Activated naive CD4-positive, alpha-beta T cell treated with anti-CD3 and anti-CD28 coated beads, Interleukin-2, amount 10 ng/mL, durations not matched to agents 7 days and 5 days (primary cell): ENCODE results near the gene ARHGEF26.

Experiments
- CTCF ChIA-PET: fragments of 350-600 bp; sonication (Branson Sonifier 250); formaldehyde crosslinking; loops from one replicate; lab custom pipeline; 2021; ENCODE audit warnings: antibody characterized with exemption; lab: Charles Lee
- DNase-seq: peaks from one replicate; pipeline ENCODE4 v3.0.0-alpha.2; 2020
- H3K27ac Mint-ChIP-seq: one replicate; pipeline ENCODE4 v1.8.0; 2021; ENCODE audit warnings: mild to moderate bottlenecking, moderate library complexity, mixed read lengths
- H3K27me3 Mint-ChIP-seq: one replicate; pipeline ENCODE4 v1.8.0; 2021; ENCODE audit warnings: mild to moderate bottlenecking, mixed read lengths
- H3K36me3 Mint-ChIP-seq: one replicate; pipeline ENCODE4 v1.8.0; 2021; ENCODE audit warnings: mixed read lengths
- H3K4me1 Mint-ChIP-seq: one replicate; pipeline ENCODE4 v1.8.0; 2021; ENCODE audit warnings: mixed read lengths
- H3K4me3 Mint-ChIP-seq: one replicate; pipeline ENCODE4 v1.8.0; 2021; ENCODE audit warnings: mild to moderate bottlenecking, moderate library complexity, mixed read lengths
- H3K9me3 Mint-ChIP-seq: one replicate; pipeline ENCODE4 v1.8.0; 2021; ENCODE audit warnings: mixed read lengths

Gene ARHGEF26

DNA sequence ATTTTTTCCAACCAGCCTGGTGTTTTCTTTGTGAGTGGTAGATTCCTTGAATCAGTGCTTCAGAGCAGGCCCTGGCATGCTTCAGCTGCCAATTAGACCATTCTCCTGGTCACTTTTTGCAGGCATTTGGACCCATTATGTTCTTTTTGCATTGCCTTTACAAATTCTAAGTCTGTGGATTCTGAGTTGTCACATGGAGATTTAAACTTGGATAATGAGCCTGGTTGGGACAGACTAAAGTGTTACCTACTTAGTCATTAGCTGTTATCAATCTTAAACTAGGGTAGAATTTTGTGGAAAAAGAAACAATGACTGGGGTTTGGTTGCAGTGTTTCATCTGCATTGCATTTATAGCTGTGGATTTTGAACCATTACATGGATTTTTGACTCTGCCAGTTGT is 40.6 kb downstream of the ARHGEF26 start:
- no peaks in the 10 kb centered on the region for H3K9me3 Mint-ChIP-seq
- DNase-seq, result no peak
- no peak overlapping the region for H3K4me3 Mint-ChIP-seq
- no peaks in the 10 kb centered on the region for H3K36me3 Mint-ChIP-seq
- H3K27ac Mint-ChIP-seq, result no peak overlapping the region
- CTCF ChIA-PET, result no interaction called here
- H3K4me1 Mint-ChIP-seq, result no peaks in the 10 kb centered on the region
- H3K27me3 Mint-ChIP-seq, result peaks cover 4% of the 10 kb centered on the region

DNA sequence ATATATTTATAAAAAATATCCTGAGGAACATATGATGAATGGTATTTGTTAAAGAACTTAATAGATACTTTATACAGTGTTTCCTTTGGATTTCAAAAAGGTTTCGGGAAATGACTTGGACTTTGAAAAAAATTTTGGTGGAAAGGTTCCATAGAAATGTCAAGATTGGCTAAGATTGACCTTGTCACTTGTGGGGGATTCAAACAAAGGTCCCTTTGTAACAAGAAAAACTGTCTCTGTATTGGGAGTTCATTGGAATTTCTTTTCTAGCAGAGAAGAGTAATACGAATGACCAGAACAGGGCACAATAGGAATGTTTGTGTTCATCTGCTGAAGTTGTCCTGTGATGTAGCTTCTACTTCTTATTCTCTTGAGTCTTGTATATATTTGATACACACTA is 43.2 kb downstream of the ARHGEF26 start:
- Mint-ChIP-seq H3K9me3 (no peaks in the 10 kb centered on the region), H3K36me3 (no peaks in the 10 kb centered on the region), H3K4me3 (no peak overlapping the region), H3K4me1 (no peaks in the 10 kb centered on the region), H3K27ac (no peak overlapping the region), H3K27me3 (peaks cover 4% of the 10 kb centered on the region)
- CTCF ChIA-PET, result no interaction called here
- DNase-seq, result no peak

DNA sequence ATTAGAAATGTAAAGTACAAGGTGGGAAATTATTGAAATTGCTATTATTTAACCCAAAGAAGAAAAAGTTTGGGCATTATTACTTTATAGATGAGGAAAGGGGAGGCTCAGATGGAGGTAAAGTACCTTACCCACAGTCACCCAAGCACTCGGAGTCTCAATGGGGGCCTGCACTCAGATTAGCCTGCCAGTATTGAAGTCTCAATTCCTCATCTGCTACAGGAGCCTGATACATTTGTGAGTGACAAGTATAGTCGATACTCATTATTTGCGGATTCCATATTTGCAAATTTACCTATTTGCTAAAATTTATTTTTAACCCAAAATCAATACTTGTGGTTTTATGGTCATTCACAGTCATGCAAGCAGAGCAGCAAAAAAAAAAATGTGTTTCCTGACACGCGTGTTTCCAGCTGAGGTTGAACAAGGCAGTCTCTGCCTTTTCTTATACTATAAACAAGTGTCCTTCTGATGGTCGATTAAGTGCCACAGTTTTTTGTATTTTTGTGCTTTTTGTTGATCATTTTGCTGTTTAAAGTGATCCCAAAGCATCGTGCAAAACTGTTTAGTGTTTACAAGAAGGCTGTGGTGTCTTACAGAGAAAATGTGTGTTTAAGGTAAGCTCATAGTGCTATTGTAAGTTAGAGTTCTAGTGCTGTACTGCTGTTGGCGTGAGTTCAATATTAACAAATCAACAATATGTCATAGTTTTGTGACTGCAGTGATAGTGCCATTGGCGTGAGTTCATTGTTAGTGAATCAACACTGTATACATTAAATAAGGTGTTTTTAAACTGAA is 48.0 kb downstream of the ARHGEF26 start:
- CTCF ChIA-PET, result no interaction called here
- H3K27ac Mint-ChIP-seq, result no peak overlapping the region
- H3K4me1 Mint-ChIP-seq, result no peaks in the 10 kb centered on the region
- no peaks in the 10 kb centered on the region for H3K36me3 Mint-ChIP-seq
- no peak for DNase-seq
- H3K4me3 Mint-ChIP-seq, result no peak overlapping the region
- no peaks in the 10 kb centered on the region for H3K27me3 Mint-ChIP-seq
- no peaks in the 10 kb centered on the region for H3K9me3 Mint-ChIP-seq

DNA sequence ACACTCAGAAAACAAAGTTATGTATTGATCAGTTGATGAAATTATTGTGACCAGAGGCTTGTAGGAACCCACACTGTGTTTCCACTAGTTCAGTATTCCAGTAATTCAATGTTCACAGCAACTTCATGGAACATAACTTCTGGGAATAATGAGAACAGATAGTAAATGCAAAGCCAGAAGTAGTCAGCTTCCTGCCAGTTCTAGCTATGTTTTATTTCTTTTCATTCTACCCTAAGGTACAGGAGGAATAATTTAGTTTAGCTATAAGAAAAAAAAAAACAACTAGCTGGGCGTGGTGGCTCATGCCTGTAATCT is 48.6 kb downstream of the ARHGEF26 start:
- Mint-ChIP-seq H3K27me3 (no peaks in the 10 kb centered on the region), H3K4me1 (no peaks in the 10 kb centered on the region), H3K4me3 (no peak overlapping the region), H3K9me3 (no peaks in the 10 kb centered on the region), H3K36me3 (no peaks in the 10 kb centered on the region), H3K27ac (no peak overlapping the region)
- DNase-seq, result no peak
- CTCF ChIA-PET, result no interaction called here

DNA sequence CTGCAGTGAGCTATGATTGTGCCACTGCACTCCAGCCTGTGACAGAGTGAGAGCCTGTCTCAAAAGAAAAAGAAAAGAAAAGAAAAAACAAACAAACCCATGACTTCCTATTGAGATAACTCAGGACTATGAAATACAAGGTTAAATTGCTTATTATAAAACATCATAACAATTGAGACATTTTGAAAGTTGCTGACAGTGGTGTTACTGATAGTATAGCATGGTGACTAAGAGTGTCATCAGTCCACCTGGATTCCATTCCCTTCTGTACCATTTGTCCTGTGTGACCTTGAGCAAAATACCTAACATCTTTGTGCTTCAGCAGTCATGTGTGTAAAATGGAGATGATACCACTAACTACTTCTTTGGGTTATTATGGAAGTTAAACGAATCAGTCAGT is 49.1 kb downstream of the ARHGEF26 start:
- CTCF ChIA-PET, result no interaction called here
- H3K27ac Mint-ChIP-seq, result no peak overlapping the region
- H3K36me3 Mint-ChIP-seq, result no peaks in the 10 kb centered on the region
- no peaks in the 10 kb centered on the region for H3K27me3 Mint-ChIP-seq
- H3K4me1 Mint-ChIP-seq, result no peaks in the 10 kb centered on the region
- no peak overlapping the region for H3K4me3 Mint-ChIP-seq
- no peaks in the 10 kb centered on the region for H3K9me3 Mint-ChIP-seq
- no peak for DNase-seq

DNA sequence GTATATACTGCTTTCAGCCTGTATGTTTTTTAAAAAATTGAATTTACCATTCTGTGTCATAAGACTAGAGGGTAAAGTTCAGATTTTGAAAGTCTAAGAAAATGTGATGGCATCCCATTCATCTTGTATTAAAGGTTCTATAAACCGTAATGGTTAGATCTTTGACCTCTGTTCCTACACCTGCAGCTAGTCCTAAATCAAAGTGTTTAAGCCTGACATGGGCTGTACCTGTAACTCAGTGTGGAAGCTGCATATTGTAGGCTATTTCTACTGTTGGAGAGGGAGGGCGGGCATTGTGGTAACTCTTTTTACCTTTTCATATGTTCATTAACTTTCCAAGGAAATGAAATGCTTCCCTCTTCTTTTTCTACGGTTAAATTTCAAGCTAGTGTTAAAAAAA is 53.9 kb downstream of the ARHGEF26 start:
- no peak overlapping the region for H3K4me3 Mint-ChIP-seq
- CTCF ChIA-PET, result no interaction called here
- H3K27me3 Mint-ChIP-seq, result no peaks in the 10 kb centered on the region
- DNase-seq, result no peak
- no peaks in the 10 kb centered on the region for H3K9me3 Mint-ChIP-seq
- H3K36me3 Mint-ChIP-seq, result no peaks in the 10 kb centered on the region
- H3K27ac Mint-ChIP-seq, result no peak overlapping the region
- no peaks in the 10 kb centered on the region for H3K4me1 Mint-ChIP-seq

DNA sequence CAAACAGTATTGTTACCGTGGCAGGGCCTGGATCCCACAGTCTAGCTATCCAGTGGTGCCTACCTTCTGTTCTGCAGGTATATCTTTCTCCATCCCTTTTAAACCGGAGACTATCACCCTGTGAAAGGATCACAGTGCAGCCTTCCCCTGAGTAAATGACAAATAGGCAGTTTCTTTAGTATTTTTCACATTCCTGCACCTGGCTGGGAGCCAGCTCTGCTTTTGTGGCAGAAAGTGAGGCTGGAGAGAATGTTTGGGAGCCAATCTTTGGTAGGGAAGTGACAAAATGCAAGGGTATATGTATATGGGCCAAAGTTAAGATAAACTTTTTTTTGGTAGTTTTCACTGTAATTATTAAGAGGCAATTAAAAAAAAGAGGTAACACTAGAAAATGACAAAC is 54.8 kb downstream of the ARHGEF26 start:
- CTCF ChIA-PET, result no interaction called here
- Mint-ChIP-seq H3K27me3 (no peaks in the 10 kb centered on the region), H3K4me1 (no peaks in the 10 kb centered on the region), H3K36me3 (no peaks in the 10 kb centered on the region), H3K9me3 (no peaks in the 10 kb centered on the region), H3K27ac (no peak overlapping the region), H3K4me3 (no peak overlapping the region)
- DNase-seq, result no peak

DNA sequence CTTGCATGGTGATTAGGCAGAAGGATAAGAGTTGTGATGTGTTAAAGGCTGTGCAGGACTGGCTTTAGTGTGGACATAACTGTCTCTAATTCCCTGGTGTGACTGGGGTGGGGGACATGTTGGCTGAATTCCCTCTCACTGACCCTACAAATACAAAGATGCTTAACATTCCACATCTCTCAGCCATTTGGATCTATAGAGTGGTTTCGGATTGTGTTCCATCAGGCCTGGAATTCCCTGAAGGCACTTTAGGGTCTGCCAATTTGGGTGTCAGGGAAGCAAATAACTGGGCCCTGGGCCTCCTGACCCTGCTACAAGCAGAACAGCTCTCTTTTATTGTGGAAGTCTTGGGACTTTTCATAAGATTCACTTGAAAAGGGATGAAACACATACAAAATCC is 56.2 kb downstream of the ARHGEF26 start:
- H3K36me3 Mint-ChIP-seq, result no peaks in the 10 kb centered on the region
- no peak overlapping the region for H3K4me3 Mint-ChIP-seq
- no peak for DNase-seq
- H3K27ac Mint-ChIP-seq, result no peak overlapping the region
- H3K27me3 Mint-ChIP-seq, result no peaks in the 10 kb centered on the region
- CTCF ChIA-PET, result no interaction called here
- H3K9me3 Mint-ChIP-seq, result no peaks in the 10 kb centered on the region
- H3K4me1 Mint-ChIP-seq, result no peaks in the 10 kb centered on the region

DNA sequence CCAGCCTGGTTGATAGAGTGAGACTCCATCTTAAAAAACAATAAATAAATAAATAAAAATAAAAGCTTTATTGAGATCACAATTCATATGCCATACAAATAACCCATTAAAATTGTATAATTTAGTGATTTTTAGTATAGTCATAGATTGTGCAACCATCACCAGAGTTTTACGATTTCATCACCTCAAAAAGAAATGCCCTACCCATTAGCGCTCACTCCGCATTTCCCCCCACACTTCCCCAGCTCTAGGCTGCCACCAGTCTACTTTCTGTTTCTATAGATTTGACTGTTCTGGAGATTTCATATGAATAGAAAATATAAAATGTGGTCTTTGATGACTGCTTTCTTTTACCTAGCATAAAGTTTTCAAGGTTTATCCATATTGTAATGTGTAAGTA is 57.0 kb downstream of the ARHGEF26 start:
- Mint-ChIP-seq H3K4me1 (no peaks in the 10 kb centered on the region), H3K4me3 (no peak overlapping the region), H3K36me3 (no peaks in the 10 kb centered on the region), H3K27me3 (no peaks in the 10 kb centered on the region), H3K9me3 (no peaks in the 10 kb centered on the region), H3K27ac (no peak overlapping the region)
- CTCF ChIA-PET, result no interaction called here
- no peak for DNase-seq

DNA sequence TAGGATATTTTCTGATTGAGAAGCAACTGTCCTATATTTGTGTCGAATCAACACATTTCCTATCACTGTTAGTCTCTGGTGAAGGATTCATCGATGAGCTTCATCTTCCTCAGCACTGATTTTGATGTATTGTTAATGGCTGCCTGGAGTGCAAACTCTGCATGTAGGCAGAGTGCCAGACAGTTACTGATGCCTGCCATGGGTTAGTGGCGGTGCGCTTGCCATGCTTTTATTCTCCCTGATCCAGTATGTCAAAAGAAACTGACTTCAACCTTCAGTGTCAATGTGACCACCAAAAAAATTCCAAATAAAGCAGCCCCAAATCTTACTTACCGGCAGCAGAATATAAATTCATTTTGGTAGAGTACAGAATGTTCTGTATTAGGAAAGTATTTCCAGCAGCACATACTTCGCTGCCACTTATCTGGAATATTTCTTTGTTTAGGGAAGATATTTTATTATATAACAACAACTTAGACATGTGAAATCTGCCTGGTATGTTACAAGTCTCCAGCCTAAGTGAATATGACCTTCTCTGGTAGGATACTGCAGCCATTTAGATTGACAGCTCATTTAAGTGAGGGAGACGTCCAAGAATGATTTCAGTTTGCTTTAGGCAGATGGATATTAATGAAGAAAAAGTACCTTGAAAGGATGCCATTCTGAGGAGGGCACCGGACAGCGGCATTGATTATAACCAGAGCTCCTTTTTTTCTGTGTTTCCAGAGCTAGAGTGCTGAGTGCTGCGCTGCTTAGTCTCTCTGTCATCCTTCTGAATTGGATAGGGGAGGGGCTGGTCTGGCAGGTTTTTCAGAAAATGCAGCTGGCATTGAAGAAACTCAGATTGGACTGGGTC is 59.9 kb downstream of the ARHGEF26 start:
- CTCF ChIA-PET, result no interaction called here
- DNase-seq, result no peak
- no peaks in the 10 kb centered on the region for H3K9me3 Mint-ChIP-seq
- no peak overlapping the region for H3K4me3 Mint-ChIP-seq
- H3K36me3 Mint-ChIP-seq, result no peaks in the 10 kb centered on the region
- H3K27ac Mint-ChIP-seq, result no peak overlapping the region
- H3K4me1 Mint-ChIP-seq, result no peaks in the 10 kb centered on the region
- no peaks in the 10 kb centered on the region for H3K27me3 Mint-ChIP-seq

DNA sequence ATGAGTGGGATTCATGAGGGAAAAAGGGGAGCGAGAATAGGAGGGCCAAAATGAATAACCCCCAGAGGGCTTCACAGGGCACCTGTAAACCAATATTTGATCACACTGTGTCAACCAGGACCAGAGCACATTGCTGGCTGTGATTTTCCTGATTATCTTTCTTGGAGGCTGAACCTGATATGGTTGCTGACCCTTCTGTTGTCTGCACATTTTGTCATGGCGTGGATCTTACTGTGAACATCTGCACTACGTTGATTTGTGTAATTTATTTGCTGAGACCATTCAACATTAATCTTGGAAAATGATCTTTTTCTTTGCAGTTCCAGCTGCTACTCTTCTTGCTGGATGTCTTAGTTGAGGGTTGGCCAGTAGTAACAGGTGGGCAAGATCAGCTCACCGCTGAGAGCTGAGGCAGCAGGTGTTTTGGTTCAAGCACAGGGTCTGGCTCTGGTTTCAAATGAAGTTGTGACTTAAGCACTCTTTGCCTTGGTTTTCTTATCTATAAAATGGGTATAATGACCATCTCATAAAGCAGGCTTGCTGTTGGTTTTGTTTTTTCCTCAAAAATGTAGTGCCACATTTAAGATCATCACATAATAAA is 61.2 kb downstream of the ARHGEF26 start:
- Mint-ChIP-seq H3K27me3 (no peaks in the 10 kb centered on the region), H3K4me1 (no peaks in the 10 kb centered on the region), H3K9me3 (no peaks in the 10 kb centered on the region), H3K36me3 (no peaks in the 10 kb centered on the region), H3K4me3 (no peak overlapping the region), H3K27ac (no peak overlapping the region)
- CTCF ChIA-PET, result no interaction called here
- no peak for DNase-seq

DNA sequence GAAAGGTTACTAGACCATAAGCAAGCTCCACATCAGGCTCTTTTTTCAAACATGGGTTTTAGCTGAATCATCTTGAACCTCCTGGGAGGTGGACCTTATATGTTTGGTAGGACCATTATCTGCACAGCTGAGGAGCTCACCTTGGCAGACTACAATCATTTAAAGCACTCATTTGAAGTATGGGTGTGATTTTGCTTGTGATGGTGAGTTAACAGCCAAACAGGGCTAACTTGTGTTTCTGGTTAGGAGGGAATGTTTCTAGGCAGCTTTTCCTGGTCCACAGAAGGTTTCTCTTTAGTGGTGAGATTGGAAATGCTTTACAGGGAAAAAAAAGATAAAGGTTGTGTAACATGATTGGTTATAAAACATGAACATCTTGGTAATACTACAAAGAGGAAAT is 61.8 kb downstream of the ARHGEF26 start:
- Mint-ChIP-seq H3K9me3 (no peaks in the 10 kb centered on the region), H3K4me1 (no peaks in the 10 kb centered on the region), H3K27me3 (no peaks in the 10 kb centered on the region), H3K4me3 (no peak overlapping the region), H3K36me3 (no peaks in the 10 kb centered on the region), H3K27ac (no peak overlapping the region)
- no peak for DNase-seq
- CTCF ChIA-PET, result no interaction called here

DNA sequence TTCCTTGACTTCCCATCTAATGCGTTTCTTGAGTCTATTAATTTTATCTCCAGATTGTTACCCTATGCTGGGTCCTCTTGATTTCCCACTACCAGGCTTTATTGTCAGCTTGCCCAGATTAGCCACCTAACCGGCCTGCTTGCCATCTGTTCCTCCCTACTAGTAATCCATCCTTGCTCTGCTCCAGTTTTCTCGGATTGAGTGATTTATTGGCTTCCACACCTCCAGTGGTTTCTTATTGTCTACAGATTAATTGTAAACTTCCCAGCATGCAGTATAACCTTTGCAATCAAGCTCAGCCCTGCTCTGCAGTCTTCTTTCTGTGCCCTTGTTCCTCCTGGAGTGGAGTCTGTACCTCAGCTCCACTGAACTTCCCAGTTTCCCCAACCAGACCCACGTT is 63.4 kb downstream of the ARHGEF26 start:
- H3K27ac Mint-ChIP-seq, result no peak overlapping the region
- H3K9me3 Mint-ChIP-seq, result no peaks in the 10 kb centered on the region
- peaks cover 3% of the 10 kb centered on the region for H3K27me3 Mint-ChIP-seq
- H3K4me3 Mint-ChIP-seq, result no peak overlapping the region
- DNase-seq, result no peak
- CTCF ChIA-PET, result no interaction called here
- H3K4me1 Mint-ChIP-seq, result no peaks in the 10 kb centered on the region
- H3K36me3 Mint-ChIP-seq, result no peaks in the 10 kb centered on the region

DNA sequence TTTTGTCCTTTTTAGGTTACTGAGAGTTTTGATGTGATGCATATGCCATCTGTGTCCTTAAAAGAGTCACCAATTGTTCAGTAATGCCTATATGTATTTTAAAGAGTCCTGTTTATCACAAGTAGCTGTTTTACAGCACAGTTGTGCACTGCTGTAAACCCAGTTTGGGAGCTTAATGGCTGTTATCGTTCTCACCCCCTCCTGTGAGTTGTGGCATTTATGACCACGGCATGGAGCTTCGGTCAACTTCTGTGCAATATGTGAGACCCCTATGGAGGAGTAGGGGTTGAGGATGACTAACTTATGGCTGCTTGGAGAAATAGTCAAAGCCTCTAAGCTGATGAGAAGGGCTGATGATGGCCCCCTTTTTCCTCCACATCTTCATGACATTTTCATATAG is 67.2 kb downstream of the ARHGEF26 start:
- Mint-ChIP-seq H3K27me3 (peaks cover 7% of the 10 kb centered on the region), H3K4me1 (no peaks in the 10 kb centered on the region), H3K27ac (no peak overlapping the region), H3K36me3 (no peaks in the 10 kb centered on the region), H3K4me3 (no peak overlapping the region), H3K9me3 (no peaks in the 10 kb centered on the region)
- no peak for DNase-seq
- CTCF ChIA-PET, result no interaction called here

DNA sequence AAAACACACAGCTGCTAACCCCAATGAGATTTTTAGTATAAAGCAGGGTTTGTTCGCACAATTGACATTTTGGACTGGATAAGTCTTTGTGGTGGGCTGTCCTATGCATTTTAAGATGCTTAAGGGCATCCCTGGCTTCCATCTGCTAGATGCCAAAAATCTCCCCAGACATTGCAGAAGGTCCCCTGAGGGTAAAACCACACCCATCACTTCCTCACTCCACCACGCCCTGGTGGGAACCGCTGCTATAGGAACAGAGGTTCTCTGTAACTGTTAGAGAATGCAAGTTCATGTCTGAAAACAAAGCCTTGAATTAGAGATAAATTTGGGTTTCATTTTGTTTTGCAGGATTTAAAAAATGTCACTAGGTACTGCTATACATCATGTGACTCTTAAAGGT is 67.7 kb downstream of the ARHGEF26 start:
- Mint-ChIP-seq H3K4me3 (no peak overlapping the region), H3K27me3 (peaks cover 7% of the 10 kb centered on the region), H3K27ac (no peak overlapping the region), H3K9me3 (no peaks in the 10 kb centered on the region), H3K36me3 (no peaks in the 10 kb centered on the region), H3K4me1 (no peaks in the 10 kb centered on the region)
- CTCF ChIA-PET, result no interaction called here
- no peak for DNase-seq
